DOHH2 (cell line): ENCODE measurements around the gene OPN3.

ENCODE experiments used
- H3F3A ChIP-seq: fragments of 200-600 bp; sonication (generic), shearing (Covaris generic); 2 replicates; pipeline ENCODE4 v1.6.0; 2016; ENCODE audit warnings: antibody characterized with exemption, mild to moderate bottlenecking; ENCODE audit not compliant: control insufficient read depth, insufficient read depth
- H3K27ac ChIP-seq: fragments of 200-600 bp; sonication (generic); 2 replicates; pipeline ENCODE4 v1.5.1; 2014; ENCODE audit warnings: low read depth, mild to moderate bottlenecking, low read length, moderate library complexity
- H3K27me3 ChIP-seq: fragments of 200-600 bp; sonication (generic); 2 replicates; pipeline ENCODE4 v1.6.1; 2014; ENCODE audit warnings: mild to moderate bottlenecking, low read length, mixed read lengths; ENCODE audit not compliant: control insufficient read depth
- H3K36me3 ChIP-seq: fragments of 200-600 bp; sonication (generic); 2 replicates; pipeline ENCODE4 v1.6.1; 2014; ENCODE audit warnings: mild to moderate bottlenecking, low read length, moderate library complexity, mixed read lengths; ENCODE audit not compliant: control insufficient read depth
- H3K4me1 ChIP-seq: fragments of 200-600 bp; sonication (generic); 2 replicates; pipeline ENCODE4 v1.6.1; 2014; ENCODE audit warnings: mild to moderate bottlenecking, low read length, mixed read lengths; ENCODE audit not compliant: control insufficient read depth
- H3K4me2 ChIP-seq: fragments of 200-600 bp; sonication (generic); 2 replicates; pipeline ENCODE4 v1.6.0; 2014; ENCODE audit warnings: mild to moderate bottlenecking, low read length, moderate library complexity
- H3K4me3 ChIP-seq: fragments of 200-600 bp; sonication (generic); 2 replicates; pipeline ENCODE4 v1.5.1; 2014; ENCODE audit warnings: mild to moderate bottlenecking, low read length, mixed read lengths
- H3K79me2 ChIP-seq: fragments of 200-600 bp; sonication (generic); 2 replicates; pipeline ENCODE4 v1.6.1; 2014; ENCODE audit warnings: mild to moderate bottlenecking, low read length, mixed read lengths; ENCODE audit not compliant: control insufficient read depth
- H3K9me2 ChIP-seq: fragments of 200-600 bp; sonication (generic); replicated peaks from 2 replicates; pipeline ENCODE4 v1.6.1; 2014; ENCODE audit warnings: mild to moderate bottlenecking, low read length, mixed read lengths; ENCODE audit not compliant: control insufficient read depth
- H3K9me3 ChIP-seq: fragments of 200-600 bp; sonication (generic); 2 replicates; pipeline ENCODE4 v1.6.1; 2014; ENCODE audit warnings: antibody characterized with exemption, low read length, mixed read lengths; ENCODE audit not compliant: control insufficient read depth, insufficient read depth
- H4K20me1 ChIP-seq: fragments of 200-600 bp; sonication (generic); 2 replicates; pipeline ENCODE4 v1.6.0; 2014; ENCODE audit warnings: low read depth, mild to moderate bottlenecking, antibody characterized with exemption, low read length, moderate library complexity; ENCODE audit not compliant: control insufficient read depth, insufficient read depth
- CTCF ChIP-seq: fragments of 200-600 bp; sonication (generic); IDR thresholded peaks from one replicate; pipeline ENCODE4 v1.5.1; 2014; ENCODE audit warnings: antibody characterized with exemption, mild to moderate bottlenecking, low read depth, low read length; ENCODE audit not compliant: poor library complexity, severe bottlenecking
- EZH2phosphoT487 ChIP-seq: fragments of 200-600 bp; sonication (generic); IDR thresholded peaks from 2 replicates; pipeline ENCODE4 v1.6.1; 2017; ENCODE audit warnings: borderline replicate concordance, mild to moderate bottlenecking, antibody characterized with exemption, low read length, moderate library complexity, mixed read lengths

Gene OPN3

GRCh38 chr1:241617426-241617825 is 22.7 kb downstream of the OPN3 start:
- Histone ChIP-seq H3K79me2 (no peaks in the 10 kb centered on the region), H3K27ac (no peak overlapping the region), H3K36me3 (no peaks in the 10 kb centered on the region), H3K9me3 (no peaks in the 10 kb centered on the region), H4K20me1 (no peaks in the 10 kb centered on the region), H3K4me3 (no peak overlapping the region), H3K27me3 (no peaks in the 10 kb centered on the region), H3K9me2 (no peaks in the 10 kb centered on the region), H3F3A (no peaks in the 10 kb centered on the region), H3K4me2 (no peak overlapping the region), H3K4me1 (no peaks in the 10 kb centered on the region)
- no peak for TF ChIP-seq EZH2phosphoT487
- no peak for TF ChIP-seq CTCF

GRCh38 chr1:241615043-241615974 is 24.9 kb downstream of the OPN3 start:
- Histone ChIP-seq H4K20me1 (no peaks in the 10 kb centered on the region), H3K27ac (no peak overlapping the region), H3K4me2 (no peak overlapping the region), H3K9me2 (no peaks in the 10 kb centered on the region), H3K4me3 (no peak overlapping the region), H3K4me1 (peaks cover 5% of the 10 kb centered on the region), H3K27me3 (no peaks in the 10 kb centered on the region), H3K79me2 (no peaks in the 10 kb centered on the region), H3K36me3 (no peaks in the 10 kb centered on the region), H3K9me3 (no peaks in the 10 kb centered on the region), H3F3A (no peaks in the 10 kb centered on the region)
- TF ChIP-seq EZH2phosphoT487 (no peak), CTCF (no peak)

GRCh38 chr1:241614572-241614971 is 25.6 kb downstream of the OPN3 start:
- H3K27me3 ChIP-seq = no peaks in the 10 kb centered on the region
- no peaks in the 10 kb centered on the region for H3K9me2 ChIP-seq
- H3K9me3 ChIP-seq = no peaks in the 10 kb centered on the region
- no peak overlapping the region for H3K4me3 ChIP-seq
- H3K79me2 ChIP-seq = no peaks in the 10 kb centered on the region
- TF ChIP-seq CTCF (no peak), EZH2phosphoT487 (no peak)
- H3F3A ChIP-seq = no peaks in the 10 kb centered on the region
- H4K20me1 ChIP-seq = no peaks in the 10 kb centered on the region
- H3K36me3 ChIP-seq = no peaks in the 10 kb centered on the region
- H3K27ac ChIP-seq = no peak overlapping the region
- no peak overlapping the region for H3K4me2 ChIP-seq
- H3K4me1 ChIP-seq = peaks cover 5% of the 10 kb centered on the region
